GM12878 (cell line): ENCODE data around the gene ERCC4. TPM values are rescaled to one million over a fixed set of nuclear protein-coding genes. Genes with fewer than 3 reads are reported as not detected.

Experiments
- ATAC-seq: fragments of 200-7000 bp; cut with Tn5 transposase; 3 replicates; pipeline ENCODE4 v1.9.1; 2020; ENCODE audit warnings: mild to moderate bottlenecking, moderate library complexity
- BruUV-seq: library from RNA; stranded (reverse); fragments of 400-500 nt; replicated peaks from 2 replicates; lab custom pipeline; 2021; lab: Mats Ljungman, UMichigan
- CTCF ChIA-PET: fragments of 300-600 bp; sonication (Branson Sonifier 250); formaldehyde crosslinking; extraction: SDS; loops from one replicate; lab custom pipeline; 2021; ENCODE audit warnings: inconsistent platforms; lab: Yijun Ruan, JAX
- POLR2A ChIA-PET: fragments of 350-600 bp; formaldehyde crosslinking; extraction: SDS; loops from one replicate; lab custom pipeline; 2021; ENCODE audit warnings: inconsistent platforms; lab: Charles Lee
- RAD21 ChIA-PET: fragments of 300-600 bp; sonication (Branson Sonifier 250); formaldehyde crosslinking; loops from one replicate; lab custom pipeline; 2023; ENCODE audit warnings: antibody characterized with exemption; ENCODE audit not compliant: unreplicated experiment; lab: Charles Lee
- SMC1A ChIA-PET: fragments of 300-600 bp; sonication (Branson Sonifier 250); formaldehyde crosslinking; loops from one replicate; lab custom pipeline; 2023; ENCODE audit not compliant: unreplicated experiment, uncharacterized antibody; lab: Charles Lee
- DNase-seq: peaks from one replicate; pipeline ENCODE4 v3.0.0-alpha.2; 2011; ENCODE audit warnings: low read depth, low spot score
- FAIRE-seq: peaks from 3 replicates; lab custom pipeline; 2011; peaks lifted over from hg19 to GRCh38; lab: Jason Lieb, UNC
- H2AFZ ChIP-seq: 2 replicates; pipeline ENCODE4 v1.6.0; 2011; ENCODE audit warnings: low read depth, low read length, control low read depth; ENCODE audit not compliant: control insufficient read depth
- H3K27ac ChIP-seq: 2 replicates; pipeline ENCODE4 v1.5.1; 2011; ENCODE audit warnings: control low read depth; ENCODE audit not compliant: control insufficient read depth, insufficient read depth
- H3K27me3 ChIP-seq, 2 experiments: replicated peaks in 1 of 2; 2 replicates each; pipeline versions ENCODE4 v1.6.0 to v1.6.1; 2011; ENCODE audit warnings: low read length in 1 of 2; ENCODE audit not compliant: control insufficient read depth in 2 of 2, insufficient read depth in 2 of 2
- H3K36me3 ChIP-seq, 2 experiments: 2 replicates each; pipeline ENCODE4 v1.5.1; 2011; ENCODE audit warnings: low read length in 1 of 2; ENCODE audit not compliant: control insufficient read depth in 2 of 2, insufficient read depth in 2 of 2
- H3K4me1 ChIP-seq: 2 replicates; pipeline ENCODE4 v1.6.1; 2011; ENCODE audit warnings: mild to moderate bottlenecking, low read length, moderate library complexity, mixed read lengths; ENCODE audit not compliant: control insufficient read depth, insufficient read depth
- H3K4me2 ChIP-seq: 2 replicates; pipeline ENCODE4 v1.6.0; 2011; ENCODE audit warnings: control low read depth; ENCODE audit not compliant: control insufficient read depth, insufficient read depth
- H3K4me3 ChIP-seq: fragments of 200-600 bp; sonication (generic); 2 replicates; pipeline ENCODE4 v1.5.1; 2016
- H3K79me2 ChIP-seq: 2 replicates; pipeline ENCODE4 v1.6.0; 2011; ENCODE audit warnings: low read length; ENCODE audit not compliant: control insufficient read depth, insufficient read depth
- H3K9ac ChIP-seq: 2 replicates; pipeline ENCODE4 v1.8.0; 2011; ENCODE audit warnings: low read length, control low read depth, mixed read lengths; ENCODE audit not compliant: control insufficient read depth, insufficient read depth
- H3K9me3 ChIP-seq: replicated peaks from 3 replicates; pipeline ENCODE4 v1.5.1; 2011; ENCODE audit warnings: mild to moderate bottlenecking, low read length; ENCODE audit not compliant: control insufficient read depth, insufficient read depth
- H4K20me1 ChIP-seq: 2 replicates; pipeline ENCODE4 v1.6.0; 2011; ENCODE audit not compliant: control insufficient read depth, insufficient read depth
- EP300 ChIP-seq, 2 experiments: fragments of 150-350 bp in 1 of 2; IDR thresholded peaks; 2 replicates each; pipeline ENCODE4 v1.6.1; 2011 to 2012; ENCODE audit warnings: low read depth in 2 of 2, low read length in 2 of 2, borderline replicate concordance in 1 of 2, improper control_type of control experiment in 1 of 2, inconsistent platforms in 1 of 2; ENCODE audit not compliant: control insufficient read depth in 1 of 2
- ETV6 ChIP-seq, 2 experiments: fragments of 450-650 bp in 1 of 2; IDR thresholded peaks in 1 of 2; conservative IDR thresholded peaks in 1 of 2; 2 replicates each; pipeline ENCODE4 v1.6.1; 2014; ENCODE audit warnings: antibody characterized with exemption in 1 of 2, borderline replicate concordance in 1 of 2, low read depth in 1 of 2, mild to moderate bottlenecking in 1 of 2, moderate library complexity in 1 of 2
- GATAD2B ChIP-seq: fragments of 450-650 bp; conservative IDR thresholded peaks from 2 replicates; pipeline ENCODE4 v1.6.1; 2017; ENCODE audit warnings: low read depth, mild to moderate bottlenecking, moderate library complexity
- MYB ChIP-seq: fragments of 150-350 bp; IDR thresholded peaks from 2 replicates; pipeline ENCODE4 v1.6.1; 2014; ENCODE audit warnings: mild to moderate bottlenecking, low read depth, low read length, borderline replicate concordance
- MYC ChIP-seq: IDR thresholded peaks from 2 replicates; pipeline ENCODE4 v1.6.1; 2011; ENCODE audit warnings: mild to moderate bottlenecking, low read length, moderate library complexity, inconsistent platforms; ENCODE audit not compliant: insufficient read depth, insufficient replicate concordance, insufficient read length, severe bottlenecking
- NFYB ChIP-seq: IDR thresholded peaks from 2 replicates; pipeline ENCODE4 v1.6.1; 2011; ENCODE audit warnings: low read depth, mild to moderate bottlenecking, low read length, improper control_type of control experiment, moderate library complexity; ENCODE audit not compliant: insufficient read depth
- NR2C1 ChIP-seq: fragments of 450-650 bp; IDR thresholded peaks from 2 replicates; pipeline ENCODE4 v1.6.1; 2017; ENCODE audit warnings: antibody characterized with exemption, mild to moderate bottlenecking, moderate library complexity
- RAD21 ChIP-seq: IDR thresholded peaks from 2 replicates; pipeline ENCODE4 v1.6.1; 2011; ENCODE audit warnings: mild to moderate bottlenecking, low read depth, low read length, moderate library complexity; ENCODE audit not compliant: insufficient read depth
- SIN3A ChIP-seq: IDR thresholded peaks from 2 replicates; pipeline ENCODE4 v1.6.1; 2012; ENCODE audit warnings: low read depth, low read length, improper control_type of control experiment
- SMC3 ChIP-seq: IDR thresholded peaks from 2 replicates; pipeline ENCODE4 v1.6.1; 2011; ENCODE audit warnings: low read length, improper control_type of control experiment, borderline replicate concordance
- TCF3 ChIP-seq: IDR thresholded peaks from 2 replicates; pipeline ENCODE4 v1.6.1; 2012; ENCODE audit warnings: low read depth, mild to moderate bottlenecking, low read length, borderline replicate concordance; ENCODE audit not compliant: insufficient read depth
- ZNF207 ChIP-seq: fragments of 450-650 bp; IDR thresholded peaks from 2 replicates; pipeline ENCODE4 v1.6.1; 2014; ENCODE audit warnings: antibody characterized with exemption, mild to moderate bottlenecking, borderline replicate concordance
- WGBS: methylation state at CpG from one replicate; pipeline ENCODE4 v1.1.6; 2016; ENCODE audit warnings: low lambda C conversion rate; ENCODE audit not compliant: insufficient replicate concordance, insufficient coverage; ENCODE audit errors: missing lambda C conversion rate; 5-methylcytosine and 5-hydroxymethylcytosine counted together
- in situ Hi-C: fragments of 300-500 bp; cut with MboI; formaldehyde crosslinking; loops from 9 replicates; pipeline ENCODE4 v1.14.3; 2018; ENCODE audit warnings: mixed read lengths
- intact Hi-C: fragments of 100-400 bp; cut with micrococcal nuclease; formaldehyde crosslinking; loops from one replicate; pipeline ENCODE4 v1.14.2; 2022; ENCODE audit not compliant: unreplicated experiment
- polyA plus RNA-seq, 11 experiments: library from polyadenylated mRNA; depleted of rRNA in 4 of 11; unstranded in 6 of 11; stranded (reverse) in 5 of 11; fragments of >200 nt; fragmentation: Nextera tagmentation in 4 of 11; fragmentation: Illumina TruSeq in 1 of 11; extraction: Ambion mirVana in 4 of 11; extraction: Trizol in 1 of 11; gene quantifications; 1 replicate in 1 of 11; 2 replicates in 10 of 11; pipeline versions ENCODE4 v1.2.1 to v1.2.3, GENCODE V29; 2011 to 2016; ENCODE audit warnings: inconsistent platforms in 2 of 11, missing spikeins in 2 of 11, low read depth in 1 of 11
- total RNA-seq, 4 experiments: library from RNA; depleted of rRNA in 3 of 4; stranded (reverse); fragments of >200 nt in 3 of 4; fragmentation: Illumina TruSeq in 1 of 4; extraction: Trizol in 1 of 4; gene quantifications; 2 replicates each; pipeline versions ENCODE4 v1.2.1 to v1.2.3, GENCODE V29; 2013 to 2021
- TF ChIP-seq, protein P1 (sequence below): IDR thresholded peaks from 2 replicates; pipeline ENCODE4 v1.6.1; 2012; ENCODE audit warnings: improper control_type of control experiment, low read depth, low read length; ENCODE audit not compliant: insufficient replicate concordance
- TF ChIP-seq, protein P2 (sequence below), 3 experiments: IDR thresholded peaks in 2 of 3; conservative IDR thresholded peaks in 1 of 3; 2 replicates each; pipeline ENCODE4 v1.5.1; 2011; ENCODE audit warnings: low read depth in 3 of 3, low read length in 3 of 3, mild to moderate bottlenecking in 3 of 3, control low read depth in 2 of 3, moderate library complexity in 2 of 3, inconsistent platforms in 1 of 3, mixed read lengths in 1 of 3; ENCODE audit not compliant: control insufficient read depth in 2 of 3, insufficient read depth in 1 of 3; ENCODE audit errors: extremely low read depth in 1 of 3

ERCC4 gene
- total and polyA plus RNA-seq, 10 of the 15 experiments (the other 5 are each of a cell fraction or from before 2014, with no cell fraction given), result 4.7 to 24.6 (median 8.9) TPM

DNA sequence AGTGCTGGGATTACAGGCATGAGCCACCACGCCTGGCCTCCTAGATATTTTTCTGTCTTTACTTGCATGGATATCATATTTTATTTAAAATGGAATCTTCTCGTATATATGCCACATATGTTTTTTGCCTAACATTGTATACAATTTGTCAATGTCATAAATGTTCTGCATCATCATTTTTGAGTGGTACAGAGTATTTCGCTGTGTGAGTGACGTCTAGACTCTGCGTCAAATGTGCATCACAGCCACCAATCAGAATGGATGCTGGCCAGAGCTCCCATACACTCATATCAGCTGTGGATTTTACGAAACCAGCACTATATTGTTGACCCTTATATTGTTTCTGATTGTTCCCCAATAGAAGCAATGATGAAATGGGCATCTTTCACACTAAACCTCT, 57.2 kb downstream of the ERCC4 start (continued):
- no peak for TF ChIP-seq EP300 (IDR thresholded peaks at IDR 0.05; ENCODE audit: borderline replicate concordance in 1 of 2, control insufficient read depth in 1 of 2, low read depth in 2 of 2, low read length in 2 of 2)

DNA sequence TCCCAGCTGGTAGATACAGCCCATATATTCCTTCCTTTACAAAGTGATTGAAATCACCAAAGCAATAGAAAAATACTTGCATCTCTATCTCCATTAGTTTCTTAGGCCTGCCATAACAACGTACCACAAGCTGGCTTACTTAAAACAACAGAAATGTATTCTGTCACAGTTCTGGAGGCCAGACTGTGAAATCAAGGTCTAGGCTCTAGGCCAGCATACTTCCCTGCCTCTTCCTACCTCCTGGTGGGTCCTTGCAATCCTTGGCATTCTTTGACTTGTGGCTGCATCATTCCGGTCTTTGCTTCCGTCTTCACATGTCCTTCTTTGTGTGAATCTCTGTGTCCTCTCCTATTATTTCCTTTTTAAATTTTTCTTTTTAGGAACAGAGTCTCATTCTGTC, 62.5 kb downstream of the ERCC4 start:
- 70% methylated on average over 3 of the region's 3 CpGs for WGBS
- DNase-seq (no peak), ATAC-seq (no peak), FAIRE-seq (no peak)
- Histone ChIP-seq H3K4me2 (no peak overlapping the region), H3K36me3 (no peaks in the 10 kb centered on the region), H2AFZ (no peak overlapping the region), H3K79me2 (no peaks in the 10 kb centered on the region), H3K27ac (no peak overlapping the region), H3K4me3 (no peak overlapping the region), H4K20me1 (no peaks in the 10 kb centered on the region), H3K9me3 (no peaks in the 10 kb centered on the region), H3K4me1 (no peaks in the 10 kb centered on the region), H3K27me3 (no peaks in the 10 kb centered on the region), H3K9ac (no peak overlapping the region)
- in situ Hi-C loops, result no loop called here
- intact Hi-C loops, result no loop called here
- ChIA-PET CTCF (interaction anchor here (0.6 kb wide), 1 partner anchor 11 kb away, joined by 3 read pairs; no protein-coding TSS in a partner anchor), RAD21 (no interaction called here), POLR2A (no interaction called here), SMC1A (interaction anchor here (1.3 kb wide), 1 partner anchor 11 kb away, joined by 3 read pairs; no protein-coding TSS in a partner anchor)
- BruUV-seq, result no TSS peak
- no peak for TF ChIP-seq ETV6 (conservative IDR thresholded peaks at IDR 0.05 in 1 of 2, IDR thresholded peaks at IDR 0.05 in 1 of 2; ENCODE audit: borderline replicate concordance in 1 of 2, low read depth in 1 of 2)
- TF ChIP-seq RAD21, result no peak
- TF ChIP-seq TCF3, result no peak
- no peak for TF ChIP-seq GATAD2B
- no peak for TF ChIP-seq NR2C1
- TF ChIP-seq NFYB, result no peak
- TF ChIP-seq SMC3, result no peak
- TF ChIP-seq SIN3A, result no peak
- TF ChIP-seq ZNF207, result no peak
- no peak for TF ChIP-seq MYB
- TF ChIP-seq, protein P1, sequence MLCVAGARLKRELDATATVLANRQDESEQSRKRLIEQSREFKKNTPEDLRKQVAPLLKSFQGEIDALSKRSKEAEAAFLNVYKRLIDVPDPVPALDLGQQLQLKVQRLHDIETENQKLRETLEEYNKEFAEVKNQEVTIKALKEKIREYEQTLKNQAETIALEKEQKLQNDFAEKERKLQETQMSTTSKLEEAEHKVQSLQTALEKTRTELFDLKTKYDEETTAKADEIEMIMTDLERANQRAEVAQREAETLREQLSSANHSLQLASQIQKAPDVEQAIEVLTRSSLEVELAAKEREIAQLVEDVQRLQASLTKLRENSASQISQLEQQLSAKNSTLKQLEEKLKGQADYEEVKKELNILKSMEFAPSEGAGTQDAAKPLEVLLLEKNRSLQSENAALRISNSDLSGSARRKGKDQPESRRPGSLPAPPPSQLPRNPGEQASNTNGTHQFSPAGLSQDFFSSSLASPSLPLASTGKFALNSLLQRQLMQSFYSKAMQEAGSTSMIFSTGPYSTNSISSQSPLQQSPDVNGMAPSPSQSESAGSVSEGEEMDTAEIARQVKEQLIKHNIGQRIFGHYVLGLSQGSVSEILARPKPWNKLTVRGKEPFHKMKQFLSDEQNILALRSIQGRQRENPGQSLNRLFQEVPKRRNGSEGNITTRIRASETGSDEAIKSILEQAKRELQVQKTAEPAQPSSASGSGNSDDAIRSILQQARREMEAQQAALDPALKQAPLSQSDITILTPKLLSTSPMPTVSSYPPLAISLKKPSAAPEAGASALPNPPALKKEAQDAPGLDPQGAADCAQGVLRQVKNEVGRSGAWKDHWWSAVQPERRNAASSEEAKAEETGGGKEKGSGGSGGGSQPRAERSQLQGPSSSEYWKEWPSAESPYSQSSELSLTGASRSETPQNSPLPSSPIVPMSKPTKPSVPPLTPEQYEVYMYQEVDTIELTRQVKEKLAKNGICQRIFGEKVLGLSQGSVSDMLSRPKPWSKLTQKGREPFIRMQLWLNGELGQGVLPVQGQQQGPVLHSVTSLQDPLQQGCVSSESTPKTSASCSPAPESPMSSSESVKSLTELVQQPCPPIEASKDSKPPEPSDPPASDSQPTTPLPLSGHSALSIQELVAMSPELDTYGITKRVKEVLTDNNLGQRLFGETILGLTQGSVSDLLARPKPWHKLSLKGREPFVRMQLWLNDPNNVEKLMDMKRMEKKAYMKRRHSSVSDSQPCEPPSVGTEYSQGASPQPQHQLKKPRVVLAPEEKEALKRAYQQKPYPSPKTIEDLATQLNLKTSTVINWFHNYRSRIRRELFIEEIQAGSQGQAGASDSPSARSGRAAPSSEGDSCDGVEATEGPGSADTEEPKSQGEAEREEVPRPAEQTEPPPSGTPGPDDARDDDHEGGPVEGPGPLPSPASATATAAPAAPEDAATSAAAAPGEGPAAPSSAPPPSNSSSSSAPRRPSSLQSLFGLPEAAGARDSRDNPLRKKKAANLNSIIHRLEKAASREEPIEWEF, result no peak
- TF ChIP-seq MYC, result no peak
- TF ChIP-seq, protein P2, sequence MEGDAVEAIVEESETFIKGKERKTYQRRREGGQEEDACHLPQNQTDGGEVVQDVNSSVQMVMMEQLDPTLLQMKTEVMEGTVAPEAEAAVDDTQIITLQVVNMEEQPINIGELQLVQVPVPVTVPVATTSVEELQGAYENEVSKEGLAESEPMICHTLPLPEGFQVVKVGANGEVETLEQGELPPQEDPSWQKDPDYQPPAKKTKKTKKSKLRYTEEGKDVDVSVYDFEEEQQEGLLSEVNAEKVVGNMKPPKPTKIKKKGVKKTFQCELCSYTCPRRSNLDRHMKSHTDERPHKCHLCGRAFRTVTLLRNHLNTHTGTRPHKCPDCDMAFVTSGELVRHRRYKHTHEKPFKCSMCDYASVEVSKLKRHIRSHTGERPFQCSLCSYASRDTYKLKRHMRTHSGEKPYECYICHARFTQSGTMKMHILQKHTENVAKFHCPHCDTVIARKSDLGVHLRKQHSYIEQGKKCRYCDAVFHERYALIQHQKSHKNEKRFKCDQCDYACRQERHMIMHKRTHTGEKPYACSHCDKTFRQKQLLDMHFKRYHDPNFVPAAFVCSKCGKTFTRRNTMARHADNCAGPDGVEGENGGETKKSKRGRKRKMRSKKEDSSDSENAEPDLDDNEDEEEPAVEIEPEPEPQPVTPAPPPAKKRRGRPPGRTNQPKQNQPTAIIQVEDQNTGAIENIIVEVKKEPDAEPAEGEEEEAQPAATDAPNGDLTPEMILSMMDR (IDR thresholded peaks at IDR 0.05 in 2 of 3, conservative IDR thresholded peaks at IDR 0.05 in 1 of 3; ENCODE audit: control insufficient read depth in 2 of 3, extremely low read depth in 1 of 3, insufficient read depth in 1 of 3, low read depth in 3 of 3, low read length in 3 of 3), result no peak
- TF ChIP-seq EP300 (IDR thresholded peaks at IDR 0.05; ENCODE audit: borderline replicate concordance in 1 of 2, control insufficient read depth in 1 of 2, low read depth in 2 of 2, low read length in 2 of 2), result no peak
